Activated B cell treated with CpG ODN at 0.5 μM for 24 hours (primary cell): ENCODE data around the gene VPS45. TPM values are rescaled to one million over a fixed set of nuclear protein-coding genes. Genes with fewer than 3 reads are reported as not detected.

ENCODE experiments used
- ATAC-seq: fragments of 200-7000 bp; cut with Tn5 transposase; one replicate; pipeline ENCODE4 v1.10.0; 2021; ENCODE audit warnings: low read depth, mild to moderate bottlenecking, moderate library complexity
- CTCF ChIA-PET: fragments of 350-600 bp; sonication (Branson Sonifier 250); formaldehyde crosslinking; loops from one replicate; lab custom pipeline; 2021; ENCODE audit warnings: antibody characterized with exemption; lab: Charles Lee
- POLR2A ChIA-PET: fragments of 350-600 bp; sonication (Branson Sonifier 250); formaldehyde crosslinking; loops from one replicate; lab custom pipeline; 2021; ENCODE audit warnings: antibody characterized with exemption; lab: Charles Lee
- DNase-seq: peaks from one replicate; pipeline ENCODE4 v3.0.0; 2022
- H3K27ac Mint-ChIP-seq: one replicate; pipeline ENCODE4 v1.8.0; 2020; ENCODE audit warnings: mixed read lengths
- H3K27me3 Mint-ChIP-seq: one replicate; pipeline ENCODE4 v1.8.0; 2021; ENCODE audit warnings: mixed read lengths
- H3K36me3 Mint-ChIP-seq: one replicate; pipeline ENCODE4 v1.8.0; 2021; ENCODE audit warnings: low read depth, mixed read lengths
- H3K4me1 Mint-ChIP-seq: one replicate; pipeline ENCODE4 v1.8.0; 2021; ENCODE audit warnings: mixed read lengths
- H3K4me3 Mint-ChIP-seq: one replicate; pipeline ENCODE4 v1.8.0; 2020; ENCODE audit warnings: mild to moderate bottlenecking, mixed read lengths
- H3K9me3 Mint-ChIP-seq: one replicate; pipeline ENCODE4 v1.8.0; 2020; ENCODE audit warnings: mixed read lengths
- intact Hi-C: fragments of 100-400 bp; cut with micrococcal nuclease; formaldehyde crosslinking; loops from one replicate; pipeline ENCODE4 v1.15.1; 2024
- total RNA-seq: library from RNA; stranded (reverse); gene quantifications from 2 replicates; pipeline ENCODE4 v1.2.3, GENCODE V29; 2022
- TF ChIP-seq, protein P1 (sequence below): fragments of 200-600 bp; IDR thresholded peaks from one replicate; pipeline ENCODE4 v1.8.0; 2022; ENCODE audit warnings: antibody characterized with exemption, mild to moderate bottlenecking

Gene VPS45, protein sequence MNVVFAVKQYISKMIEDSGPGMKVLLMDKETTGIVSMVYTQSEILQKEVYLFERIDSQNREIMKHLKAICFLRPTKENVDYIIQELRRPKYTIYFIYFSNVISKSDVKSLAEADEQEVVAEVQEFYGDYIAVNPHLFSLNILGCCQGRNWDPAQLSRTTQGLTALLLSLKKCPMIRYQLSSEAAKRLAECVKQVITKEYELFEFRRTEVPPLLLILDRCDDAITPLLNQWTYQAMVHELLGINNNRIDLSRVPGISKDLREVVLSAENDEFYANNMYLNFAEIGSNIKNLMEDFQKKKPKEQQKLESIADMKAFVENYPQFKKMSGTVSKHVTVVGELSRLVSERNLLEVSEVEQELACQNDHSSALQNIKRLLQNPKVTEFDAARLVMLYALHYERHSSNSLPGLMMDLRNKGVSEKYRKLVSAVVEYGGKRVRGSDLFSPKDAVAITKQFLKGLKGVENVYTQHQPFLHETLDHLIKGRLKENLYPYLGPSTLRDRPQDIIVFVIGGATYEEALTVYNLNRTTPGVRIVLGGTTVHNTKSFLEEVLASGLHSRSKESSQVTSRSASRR
- total RNA-seq = 39.0 and 46.0 TPM in 2 replicates

DNA sequence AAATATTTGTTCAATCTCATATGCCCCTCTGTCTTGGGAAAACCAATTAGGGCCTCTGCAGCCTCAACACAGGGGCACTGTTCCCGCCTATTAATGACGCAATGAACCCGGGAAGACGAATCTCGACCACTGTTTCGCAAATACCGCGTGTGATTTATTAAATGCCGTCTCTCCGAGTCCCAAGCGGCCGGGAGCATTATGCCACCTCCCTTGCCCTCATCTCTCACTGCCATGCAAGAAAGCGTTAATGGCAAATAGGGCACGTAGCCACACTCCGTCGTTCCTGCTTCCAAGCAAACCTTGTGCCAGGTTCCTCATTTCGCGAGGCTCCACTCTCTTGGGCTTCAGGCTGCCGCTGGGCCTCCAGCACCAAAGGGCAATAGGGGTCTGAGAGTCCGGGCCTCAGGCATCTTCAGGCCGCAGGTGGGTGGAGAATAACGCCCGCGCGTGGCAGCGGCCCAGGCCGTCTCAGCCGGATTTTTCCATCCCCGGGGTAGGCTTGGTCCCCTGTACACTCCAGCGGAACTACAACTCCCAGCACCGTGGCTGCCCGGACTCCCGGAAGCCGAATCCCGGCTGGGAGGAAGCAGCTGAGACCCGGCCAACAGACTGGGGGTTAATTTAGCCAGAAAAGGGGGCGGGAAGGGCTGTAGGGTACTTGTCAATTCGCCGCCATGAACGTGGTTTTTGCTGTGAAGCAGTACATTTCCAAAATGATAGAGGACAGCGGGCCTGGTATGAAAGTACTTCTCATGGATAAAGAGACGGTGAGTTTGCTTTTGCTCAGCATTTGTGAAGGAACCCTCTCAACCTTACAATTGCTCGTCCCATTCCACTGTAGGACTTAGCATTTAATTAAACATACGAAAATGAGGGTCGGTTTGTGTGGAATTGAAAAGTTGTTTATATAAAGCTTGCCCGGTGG is at the start of gene VPS45:
Gene VPS45, plus strand, starts transcription at position 593 of the 925 bp plus-strand sequence. Its CDS starts 82 bp downstream, at position 675.
- H3K36me3 Mint-ChIP-seq = peaks cover 28% of the 10 kb centered on the region
- H3K4me3 Mint-ChIP-seq = peak within 1 kb of the TSS; percentile 95
- H3K27ac Mint-ChIP-seq = peak within 1 kb of the TSS; percentile 95
- ChIA-PET POLR2A (interaction anchor here (0.5 to 5.4 kb wide), 19 partner anchors 9 to 180 kb away, joined by 3 to 38 read pairs (median 4); partner anchors contain the start of gene PLEKHO1), CTCF (interaction anchor here (1.2 to 7.7 kb wide), 6 partner anchors 14 to 120 kb away, joined by 4 to 131 read pairs (median 10); no protein-coding TSS in a partner anchor)
- TF ChIP-seq, protein P1, sequence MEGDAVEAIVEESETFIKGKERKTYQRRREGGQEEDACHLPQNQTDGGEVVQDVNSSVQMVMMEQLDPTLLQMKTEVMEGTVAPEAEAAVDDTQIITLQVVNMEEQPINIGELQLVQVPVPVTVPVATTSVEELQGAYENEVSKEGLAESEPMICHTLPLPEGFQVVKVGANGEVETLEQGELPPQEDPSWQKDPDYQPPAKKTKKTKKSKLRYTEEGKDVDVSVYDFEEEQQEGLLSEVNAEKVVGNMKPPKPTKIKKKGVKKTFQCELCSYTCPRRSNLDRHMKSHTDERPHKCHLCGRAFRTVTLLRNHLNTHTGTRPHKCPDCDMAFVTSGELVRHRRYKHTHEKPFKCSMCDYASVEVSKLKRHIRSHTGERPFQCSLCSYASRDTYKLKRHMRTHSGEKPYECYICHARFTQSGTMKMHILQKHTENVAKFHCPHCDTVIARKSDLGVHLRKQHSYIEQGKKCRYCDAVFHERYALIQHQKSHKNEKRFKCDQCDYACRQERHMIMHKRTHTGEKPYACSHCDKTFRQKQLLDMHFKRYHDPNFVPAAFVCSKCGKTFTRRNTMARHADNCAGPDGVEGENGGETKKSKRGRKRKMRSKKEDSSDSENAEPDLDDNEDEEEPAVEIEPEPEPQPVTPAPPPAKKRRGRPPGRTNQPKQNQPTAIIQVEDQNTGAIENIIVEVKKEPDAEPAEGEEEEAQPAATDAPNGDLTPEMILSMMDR = no peak
- peak; percentile 71 for DNase-seq
- no peaks in the 10 kb centered on the region for H3K9me3 Mint-ChIP-seq
- ATAC-seq = peak; percentile 86
- intact Hi-C loops = loop anchor here (1.0 to 5.0 kb wide), 3 partner anchors 93 to 215 kb away; partner anchors contain the start of gene CIART
- H3K27me3 Mint-ChIP-seq = no peaks in the 10 kb centered on the region
- peaks cover 31% of the 10 kb centered on the region for H3K4me1 Mint-ChIP-seq

GRCh38 chr1:150018165-150018564 is 49.4 kb upstream of the VPS45 start:
- intact Hi-C loops = no loop called here
- TF ChIP-seq, protein P1 = no peak
- H3K36me3 Mint-ChIP-seq = no peaks in the 10 kb centered on the region
- ChIA-PET POLR2A (no interaction called here), CTCF (no interaction called here)
- ATAC-seq (no peak), DNase-seq (no peak)
- peaks cover 24% of the 10 kb centered on the region for H3K27me3 Mint-ChIP-seq
- no peak overlapping the region for H3K27ac Mint-ChIP-seq
- H3K4me3 Mint-ChIP-seq = no peak overlapping the region
- peaks cover 9% of the 10 kb centered on the region for H3K4me1 Mint-ChIP-seq
- no peaks in the 10 kb centered on the region for H3K9me3 Mint-ChIP-seq

- H3K4me1 Mint-ChIP-seq = peaks cover 9% of the 10 kb centered on the region
- H3K4me3 Mint-ChIP-seq = no peak overlapping the region
- TF ChIP-seq, protein P1 = no peak
- H3K27ac Mint-ChIP-seq = no peak overlapping the region
- POLR2A ChIA-PET = no interaction called here
- H3K9me3 Mint-ChIP-seq = no peaks in the 10 kb centered on the region
- intact Hi-C loops = loop anchor here (5.0 kb wide), 1 partner anchor 33 kb away; no protein-coding TSS in a partner anchor
- no peaks in the 10 kb centered on the region for H3K36me3 Mint-ChIP-seq
- DNase-seq (no peak), ATAC-seq (no peak)
- peaks cover 18% of the 10 kb centered on the region for H3K27me3 Mint-ChIP-seq
- CTCF ChIA-PET = no interaction called here
These were observed 46.9 kb upstream of the VPS45 start for GRCh38 chr1:150020711-150021110.

DNA sequence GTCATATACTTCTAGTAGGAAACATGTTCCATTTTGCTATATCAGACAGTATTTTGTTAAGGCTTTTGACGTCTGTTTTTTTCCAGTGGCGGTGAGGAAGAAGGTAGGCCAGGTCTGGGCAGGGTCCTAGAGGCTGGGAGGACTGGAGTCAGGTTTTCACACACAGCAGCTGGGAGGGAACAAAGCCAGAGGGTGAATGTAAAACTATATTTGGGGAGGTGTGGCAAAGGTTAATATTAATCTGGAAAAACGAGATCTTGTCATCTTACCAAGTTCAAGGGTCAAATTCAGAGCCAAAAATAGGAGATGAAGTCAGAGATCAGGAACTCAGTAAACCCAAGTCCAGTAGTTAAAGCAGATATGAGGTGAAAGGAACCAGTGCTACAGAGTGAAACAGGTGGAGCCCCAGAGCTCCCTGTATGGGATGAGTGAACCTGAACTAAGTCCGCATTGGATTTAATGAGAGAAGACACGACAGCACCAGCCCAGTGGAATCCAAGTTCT is 46.3 kb upstream of the VPS45 start:
- ATAC-seq (no peak), DNase-seq (no peak)
- ChIA-PET CTCF (no interaction called here), POLR2A (no interaction called here)
- no peaks in the 10 kb centered on the region for H3K9me3 Mint-ChIP-seq
- TF ChIP-seq, protein P1 = no peak
- H3K4me1 Mint-ChIP-seq = peaks cover 9% of the 10 kb centered on the region
- intact Hi-C loops = loop anchor here (5.0 kb wide), 1 partner anchor 34 kb away; no protein-coding TSS in a partner anchor
- peaks cover 15% of the 10 kb centered on the region for H3K27me3 Mint-ChIP-seq
- H3K27ac Mint-ChIP-seq = no peak overlapping the region
- H3K4me3 Mint-ChIP-seq = no peak overlapping the region
- H3K36me3 Mint-ChIP-seq = no peaks in the 10 kb centered on the region
